GM12865 (cell line): ENCODE measurements around the gene UFC1.

ENCODE experiments used
- DNase-seq: peaks from one replicate; pipeline ENCODE4 v3.0.0; 2010; ENCODE audit warnings: low read depth
- H3K4me3 ChIP-seq: 2 replicates; pipeline ENCODE4 v1.5.1; 2011; ENCODE audit warnings: mild to moderate bottlenecking, low read depth, low read length, control low read depth
- TF ChIP-seq, protein P1 (sequence below): IDR thresholded peaks from 2 replicates; pipeline ENCODE4 v1.5.1; 2011; ENCODE audit warnings: low read length, control low read depth, low read depth, inconsistent platforms; ENCODE audit not compliant: insufficient read depth; ENCODE audit errors: missing control alignments

The UFC1 gene

GRCh38 chr1:161128591-161129420, 25.0 kb upstream of the UFC1 start:
- no peak for DNase-seq
- TF ChIP-seq, protein P1, sequence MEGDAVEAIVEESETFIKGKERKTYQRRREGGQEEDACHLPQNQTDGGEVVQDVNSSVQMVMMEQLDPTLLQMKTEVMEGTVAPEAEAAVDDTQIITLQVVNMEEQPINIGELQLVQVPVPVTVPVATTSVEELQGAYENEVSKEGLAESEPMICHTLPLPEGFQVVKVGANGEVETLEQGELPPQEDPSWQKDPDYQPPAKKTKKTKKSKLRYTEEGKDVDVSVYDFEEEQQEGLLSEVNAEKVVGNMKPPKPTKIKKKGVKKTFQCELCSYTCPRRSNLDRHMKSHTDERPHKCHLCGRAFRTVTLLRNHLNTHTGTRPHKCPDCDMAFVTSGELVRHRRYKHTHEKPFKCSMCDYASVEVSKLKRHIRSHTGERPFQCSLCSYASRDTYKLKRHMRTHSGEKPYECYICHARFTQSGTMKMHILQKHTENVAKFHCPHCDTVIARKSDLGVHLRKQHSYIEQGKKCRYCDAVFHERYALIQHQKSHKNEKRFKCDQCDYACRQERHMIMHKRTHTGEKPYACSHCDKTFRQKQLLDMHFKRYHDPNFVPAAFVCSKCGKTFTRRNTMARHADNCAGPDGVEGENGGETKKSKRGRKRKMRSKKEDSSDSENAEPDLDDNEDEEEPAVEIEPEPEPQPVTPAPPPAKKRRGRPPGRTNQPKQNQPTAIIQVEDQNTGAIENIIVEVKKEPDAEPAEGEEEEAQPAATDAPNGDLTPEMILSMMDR: no peak
- no peak overlapping the region for H3K4me3 ChIP-seq

DNA sequence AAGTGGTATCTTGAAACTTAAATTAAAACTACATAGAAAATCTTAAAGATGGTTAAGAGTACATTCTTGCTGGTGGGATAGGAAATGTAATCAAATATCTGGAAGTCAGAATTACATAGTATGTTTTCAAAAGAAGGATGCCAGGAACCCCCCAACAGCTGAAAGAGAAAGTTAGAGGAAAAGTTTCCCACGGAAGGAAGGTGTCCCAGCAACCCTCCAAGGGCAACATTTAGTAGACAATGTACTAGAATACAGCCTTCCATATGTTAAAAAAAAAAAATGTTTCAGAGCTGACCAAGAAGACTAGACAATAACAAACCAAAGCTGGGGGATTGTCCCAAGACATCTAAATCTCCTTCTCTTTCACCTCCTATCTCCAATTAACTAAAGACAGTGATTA, 23.5 kb upstream of the UFC1 start:
- no peak overlapping the region for H3K4me3 ChIP-seq
- TF ChIP-seq, protein P1: no peak

GRCh38 chr1:161131523-161132409, 22.0 kb upstream of the UFC1 start:
- TF ChIP-seq, protein P1: no peak
- H3K4me3 ChIP-seq: peak overlapping the region; percentile 100
- DNase-seq: peak; percentile 20

More for the DNA sequence above, 23.5 kb upstream of the UFC1 start:
- no peak for DNase-seq

DNA sequence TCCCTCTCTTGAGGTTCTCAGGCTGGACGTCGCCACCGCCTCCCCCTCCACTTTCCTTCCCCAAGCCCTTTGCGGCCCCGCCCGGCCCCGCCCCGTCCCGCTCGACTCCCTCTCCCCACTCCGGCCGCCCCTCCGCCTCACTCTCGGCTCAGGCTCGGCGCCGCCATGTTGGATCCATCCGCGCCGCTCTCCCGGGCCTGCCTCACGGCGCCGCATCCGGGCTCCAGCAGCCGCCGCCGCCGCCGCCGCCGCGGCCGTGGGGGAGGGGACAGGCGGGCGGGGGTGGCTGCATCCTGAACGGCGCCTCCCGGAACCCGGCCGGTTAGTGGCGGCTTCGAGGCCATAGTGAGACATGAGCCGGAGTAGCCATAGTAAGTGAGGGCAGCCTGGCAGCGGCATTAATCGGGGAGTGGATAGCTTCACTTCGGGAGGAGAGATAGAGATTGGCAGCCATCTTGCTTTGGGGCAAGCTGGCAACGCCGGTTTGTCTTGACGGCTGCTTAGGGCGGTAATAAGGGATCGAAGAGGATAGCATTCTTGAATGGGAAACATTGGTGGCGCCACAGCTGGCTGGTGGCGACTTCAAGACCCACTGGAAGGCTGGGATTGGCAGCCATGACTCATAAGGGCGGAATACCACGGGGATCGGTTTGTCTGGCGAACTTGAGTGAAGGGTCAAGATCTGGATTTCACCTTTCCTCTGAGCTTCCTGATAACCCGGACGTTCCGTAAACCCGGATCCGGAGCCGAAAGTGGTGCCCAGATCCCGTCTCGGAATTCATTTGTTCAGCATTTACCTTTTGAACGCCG, 21.2 kb upstream of the UFC1 start, which contains the start of gene DEDD:
Gene DEDD, minus strand, starts transcription at position 258 of the 810 bp plus-strand sequence. CDS start 8,205 bp downstream, outside the sequence.
- TF ChIP-seq, protein P1: no peak
- H3K4me3 ChIP-seq: peak within 1 kb of the TSS; percentile 100
- peak; percentile 97 for DNase-seq

DNA sequence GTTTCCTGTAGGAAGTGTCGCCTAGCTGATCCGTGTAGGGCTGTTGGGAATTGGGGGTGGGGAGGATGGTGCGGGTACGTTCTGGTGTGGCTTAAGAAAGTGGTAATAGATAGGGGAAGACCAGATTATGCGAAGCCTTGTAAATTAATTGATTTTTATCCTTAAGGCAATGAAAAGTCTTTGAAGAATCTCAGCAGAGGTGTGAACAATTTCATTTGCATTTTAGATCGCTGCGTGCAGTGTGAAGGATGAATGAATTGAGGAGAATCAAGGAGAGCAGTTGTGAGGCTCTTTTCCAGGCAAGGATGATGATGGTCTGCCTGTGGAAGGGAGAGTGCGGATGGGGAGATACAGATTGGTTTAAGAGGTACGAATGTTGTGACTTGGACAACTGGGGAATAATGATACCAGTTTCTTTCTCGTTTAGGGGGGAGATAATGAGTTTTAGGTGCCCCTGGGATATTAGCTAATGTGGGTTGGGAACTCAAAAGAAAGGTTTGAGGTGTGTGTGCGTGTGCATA, 20.5 kb upstream of the UFC1 start:
- no peak for DNase-seq
- TF ChIP-seq, protein P1: no peak
- H3K4me3 ChIP-seq: peak overlapping the region; percentile 100

GRCh38 chr1:161137881-161138280, 15.9 kb upstream of the UFC1 start:
- no peak for DNase-seq
- no peak overlapping the region for H3K4me3 ChIP-seq
- TF ChIP-seq, protein P1: no peak
